ENCODE data around the gene POU3F2. TPM values are rescaled to one million over a fixed set of nuclear protein-coding genes. Genes with fewer than 3 reads are reported as not detected.

Gene POU3F2
- total RNA-seq, 4 donors from 2014 or later: not detected

DNA sequence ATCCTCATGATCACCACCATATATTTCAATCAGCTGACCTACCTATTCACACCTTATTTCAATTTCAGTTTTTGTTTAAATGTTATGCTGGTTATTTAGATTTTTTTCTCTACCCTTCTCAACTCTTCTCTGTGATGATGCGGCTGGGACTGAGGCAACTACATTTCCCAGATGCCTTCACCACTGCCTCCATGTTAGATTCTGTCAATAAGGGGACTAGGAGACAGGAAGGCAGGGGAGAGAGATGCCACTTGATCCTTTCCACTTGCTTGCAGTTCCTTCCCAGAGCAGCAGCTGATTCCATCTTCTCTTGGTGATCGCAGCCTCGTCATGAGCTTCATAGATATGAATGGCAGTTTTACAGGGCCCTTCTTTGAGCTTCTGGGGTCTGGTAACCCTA lies 33.5 kb upstream of the POU3F2 start:
- TF ChIP-seq, protein P1, sequence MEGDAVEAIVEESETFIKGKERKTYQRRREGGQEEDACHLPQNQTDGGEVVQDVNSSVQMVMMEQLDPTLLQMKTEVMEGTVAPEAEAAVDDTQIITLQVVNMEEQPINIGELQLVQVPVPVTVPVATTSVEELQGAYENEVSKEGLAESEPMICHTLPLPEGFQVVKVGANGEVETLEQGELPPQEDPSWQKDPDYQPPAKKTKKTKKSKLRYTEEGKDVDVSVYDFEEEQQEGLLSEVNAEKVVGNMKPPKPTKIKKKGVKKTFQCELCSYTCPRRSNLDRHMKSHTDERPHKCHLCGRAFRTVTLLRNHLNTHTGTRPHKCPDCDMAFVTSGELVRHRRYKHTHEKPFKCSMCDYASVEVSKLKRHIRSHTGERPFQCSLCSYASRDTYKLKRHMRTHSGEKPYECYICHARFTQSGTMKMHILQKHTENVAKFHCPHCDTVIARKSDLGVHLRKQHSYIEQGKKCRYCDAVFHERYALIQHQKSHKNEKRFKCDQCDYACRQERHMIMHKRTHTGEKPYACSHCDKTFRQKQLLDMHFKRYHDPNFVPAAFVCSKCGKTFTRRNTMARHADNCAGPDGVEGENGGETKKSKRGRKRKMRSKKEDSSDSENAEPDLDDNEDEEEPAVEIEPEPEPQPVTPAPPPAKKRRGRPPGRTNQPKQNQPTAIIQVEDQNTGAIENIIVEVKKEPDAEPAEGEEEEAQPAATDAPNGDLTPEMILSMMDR (IDR thresholded peaks at IDR 0.05): no peak
- TF ChIP-seq POLR2A (IDR thresholded peaks at IDR 0.05): no peak
- 79 to 83% methylated on average over 3 of the region's 3 CpGs for WGBS, 2 donors
- intact Hi-C loops (cut with DNase I; ENCODE audit: low total_unique reads): no loop called here

DNA sequence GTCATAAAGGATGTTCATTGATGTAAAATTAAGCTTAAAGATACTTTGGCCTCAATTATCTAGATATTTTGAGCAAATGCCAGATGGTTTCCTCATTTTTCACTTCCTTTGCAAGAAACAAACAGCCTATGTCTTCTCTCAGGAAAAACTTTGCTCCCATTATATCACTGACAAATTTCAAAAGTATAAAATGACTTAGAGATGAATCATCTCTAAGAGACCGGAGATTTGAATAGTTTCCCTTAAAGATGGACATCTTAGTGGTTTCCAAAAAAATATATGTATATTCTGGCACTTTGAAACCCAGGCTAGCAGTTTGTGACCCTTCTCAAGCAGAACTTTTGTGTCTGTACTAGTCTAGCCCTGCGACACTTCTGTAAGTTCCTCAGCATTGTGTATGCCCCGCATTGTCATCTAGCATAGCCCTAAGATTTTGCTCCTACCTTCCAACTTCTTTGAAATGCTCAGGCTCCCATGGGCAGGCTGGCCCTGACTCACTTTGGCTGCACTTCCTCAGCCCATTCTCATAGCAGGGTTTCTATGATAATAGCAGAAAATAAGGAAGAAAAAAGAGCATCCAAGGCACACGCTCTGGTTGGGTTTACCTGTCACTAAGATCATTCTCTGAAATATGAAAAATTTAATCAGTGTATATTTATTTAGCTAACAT lies 25.7 kb upstream of the POU3F2 start:
- 79 to 87% methylated on average over 4 of the region's 4 CpGs for WGBS, 2 donors
- no peak for DNase-seq (ENCODE audit: low spot score in 2 of 2)
- H3K4me3 ChIP-seq (ENCODE audit: low read depth, poor library complexity, severe bottlenecking): no peak overlapping the region
- no peak for TF ChIP-seq POLR2A (IDR thresholded peaks at IDR 0.05)
- TF ChIP-seq, protein P1 (IDR thresholded peaks at IDR 0.05): no peak
- intact Hi-C loops (cut with DNase I; ENCODE audit: low total_unique reads): no loop called here

More for the DNA sequence above, 33.5 kb upstream of the POU3F2 start:
- DNase-seq (ENCODE audit: low spot score in 2 of 2): no peak
- H3K4me3 ChIP-seq (ENCODE audit: low read depth, poor library complexity, severe bottlenecking): no peak overlapping the region

DNA sequence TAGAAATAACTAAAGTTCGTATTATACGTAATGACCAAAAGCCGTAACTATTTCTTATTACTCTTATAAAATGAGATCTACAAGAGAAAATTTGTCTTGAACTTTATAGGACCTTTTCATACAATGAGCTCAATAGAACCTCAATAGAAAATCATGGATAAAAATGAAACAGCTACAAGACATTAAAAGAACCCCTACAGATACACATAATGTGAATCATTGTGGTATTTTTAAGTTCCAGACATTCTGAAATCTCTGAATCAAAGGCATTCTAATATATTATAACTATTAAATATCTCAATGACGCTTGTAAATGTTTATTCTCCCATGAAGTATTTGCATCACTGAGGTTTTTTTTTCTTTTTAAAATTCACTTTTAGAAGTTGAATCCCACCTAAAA lies 22.2 kb upstream of the POU3F2 start:
- no peak overlapping the region for H3K4me3 ChIP-seq (ENCODE audit: low read depth, poor library complexity, severe bottlenecking)
- no peak for DNase-seq (ENCODE audit: low spot score in 2 of 2)
- no peak for TF ChIP-seq POLR2A (IDR thresholded peaks at IDR 0.05)
- TF ChIP-seq, protein P1 (IDR thresholded peaks at IDR 0.05): no peak
- 89 to 93% methylated on average over 4 of the region's 4 CpGs for WGBS, 2 donors
- intact Hi-C loops (cut with DNase I; ENCODE audit: low total_unique reads): no loop called here

DNA sequence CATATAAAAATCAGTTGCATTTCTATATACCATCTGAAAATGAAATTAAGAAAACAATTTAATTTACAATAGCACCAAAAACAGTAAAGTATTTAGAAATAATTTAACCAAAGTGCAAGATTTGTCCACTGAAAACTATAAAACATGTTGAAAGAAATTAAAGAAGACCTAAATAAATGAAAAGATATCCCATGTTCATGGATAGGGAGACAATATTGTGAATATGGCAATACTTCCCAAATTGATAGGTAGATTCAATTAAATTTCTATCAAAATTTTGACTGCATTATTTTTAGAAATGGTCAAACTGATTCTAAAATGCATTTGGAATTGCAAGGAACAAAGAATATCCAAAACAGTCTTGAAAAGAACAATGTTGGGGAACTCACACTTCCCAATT lies 17.6 kb upstream of the POU3F2 start:
- no peak for DNase-seq (ENCODE audit: low spot score in 2 of 2)
- intact Hi-C loops (cut with DNase I; ENCODE audit: low total_unique reads): no loop called here
- no peak for TF ChIP-seq POLR2A (IDR thresholded peaks at IDR 0.05)
- TF ChIP-seq, protein P1 (IDR thresholded peaks at IDR 0.05): no peak
- H3K4me3 ChIP-seq (ENCODE audit: low read depth, poor library complexity, severe bottlenecking): no peak overlapping the region

DNA sequence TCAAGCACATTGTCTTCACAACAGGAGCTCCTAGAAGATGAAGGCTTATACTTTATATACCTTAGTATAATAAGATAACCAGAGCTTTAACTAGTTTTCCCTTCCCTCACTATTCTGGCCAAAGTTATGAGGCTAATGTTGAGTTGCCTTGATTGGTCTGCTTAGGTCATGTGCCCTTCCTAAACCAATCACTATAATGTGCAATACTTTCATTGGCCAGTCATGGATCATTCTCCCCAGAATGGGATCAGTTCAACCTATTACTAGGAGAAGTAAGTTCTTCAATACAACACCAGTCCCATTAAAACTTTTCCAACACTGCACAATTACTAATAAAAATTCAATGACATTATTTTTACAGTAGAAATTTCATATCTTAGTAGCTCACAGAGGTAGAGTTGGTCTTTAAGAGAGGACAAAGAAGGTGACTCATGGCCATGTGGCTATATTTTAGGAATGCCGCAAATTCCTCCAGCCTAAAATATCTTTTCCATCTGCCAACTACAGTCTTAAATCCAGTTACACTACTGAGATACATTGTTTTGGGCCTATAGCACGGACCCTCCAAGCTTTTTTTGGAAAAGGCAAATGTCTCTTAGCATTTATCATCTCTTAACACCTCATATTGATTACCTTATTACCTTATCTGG lies 12.5 kb upstream of the POU3F2 start:
- DNase-seq (ENCODE audit: low spot score in 2 of 2): no peak
- 88 to 93% methylated on average over 2 of the region's 2 CpGs for WGBS, 2 donors
- intact Hi-C loops (cut with DNase I; ENCODE audit: low total_unique reads): no loop called here
- H3K4me3 ChIP-seq (ENCODE audit: low read depth, poor library complexity, severe bottlenecking): no peak overlapping the region
- TF ChIP-seq POLR2A (IDR thresholded peaks at IDR 0.05): no peak
- TF ChIP-seq, protein P1 (IDR thresholded peaks at IDR 0.05): no peak
